Brain microvascular endothelial cell (primary cell): ENCODE data around the gene SECTM1.
"Not testable (repeated sequence)": the region's sequence is repeated elsewhere in the genome, so short reads cannot be mapped to it uniquely, and the experiment has no call there.

ENCODE experiments used
- DNase-seq: peaks from one replicate; pipeline ENCODE4 v3.0.0-alpha.2; 2020
- H3K27ac ChIP-seq: fragments of 250-450 bp; sonication (Bioruptor Pico); 2 replicates; pipeline ENCODE4 v1.5.1; 2020; ENCODE audit warnings: mild to moderate bottlenecking, moderate library complexity
- H3K27me3 ChIP-seq: fragments of 250-450 bp; sonication (Bioruptor Pico); replicated peaks from 2 replicates; pipeline ENCODE4 v1.5.1; 2020; ENCODE audit warnings: mild to moderate bottlenecking
- H3K36me3 ChIP-seq: fragments of 250-450 bp; sonication (Bioruptor Pico); replicated peaks from 2 replicates; pipeline ENCODE4 v1.5.1; 2020; ENCODE audit warnings: mild to moderate bottlenecking
- H3K4me3 ChIP-seq: 2 replicates; pipeline ENCODE4 v1.5.1; 2011; ENCODE audit warnings: low read depth, mild to moderate bottlenecking, control low read depth, low read length, moderate library complexity
- CTCF ChIP-seq: IDR thresholded peaks from 2 replicates; pipeline ENCODE4 v1.5.1; 2011; ENCODE audit warnings: low read depth, mild to moderate bottlenecking, moderate library complexity, low read length, control low read depth, inconsistent platforms; ENCODE audit errors: missing control alignments
- in situ Hi-C: cut with HindIII; loops from 2 replicates; pipeline ENCODE4 v1.10.0; 2017; ENCODE audit warnings: low sequenced_read_pairs, low pct_ligation_motif_present

The SECTM1 gene

GRCh38 chr17:82377924-82378740 is 44.6 kb upstream of the SECTM1 start:
- no peak for DNase-seq
- peaks cover 20% of the 10 kb centered on the region for H3K27me3 ChIP-seq
- no peak overlapping the region for H3K4me3 ChIP-seq
- no peak for TF ChIP-seq CTCF
- H3K27ac ChIP-seq = no peak overlapping the region
- in situ Hi-C loops = no loop called here
- no peaks in the 10 kb centered on the region for H3K36me3 ChIP-seq

GRCh38 chr17:82377294-82377693 is 43.7 kb upstream of the SECTM1 start:
- H3K36me3 ChIP-seq, H3K4me3 ChIP-seq, in situ Hi-C loops, DNase-seq, H3K27ac ChIP-seq: not testable (repeated sequence)
- peaks cover 25% of the 10 kb centered on the region for H3K27me3 ChIP-seq

- DNase-seq = no peak
- no peak for TF ChIP-seq CTCF
- Histone ChIP-seq H3K4me3 (no peak overlapping the region), H3K36me3 (no peaks in the 10 kb centered on the region), H3K27ac (no peak overlapping the region), H3K27me3 (peaks cover 36% of the 10 kb centered on the region)
- in situ Hi-C loops = no loop called here
Measured at GRCh38 chr17:82376042-82376730, 42.6 kb upstream of the SECTM1 start.

- H3K27ac ChIP-seq = no peak overlapping the region
- TF ChIP-seq CTCF = no peak
- in situ Hi-C loops = no loop called here
- no peak overlapping the region for H3K4me3 ChIP-seq
- DNase-seq = no peak
- H3K27me3 ChIP-seq = peaks cover 43% of the 10 kb centered on the region
- H3K36me3 ChIP-seq = no peaks in the 10 kb centered on the region
Measured at GRCh38 chr17:82375359-82376041, 41.9 kb upstream of the SECTM1 start.

GRCh38 chr17:82374626-82375331 is 41.2 kb upstream of the SECTM1 start:
- peaks cover 49% of the 10 kb centered on the region for H3K27me3 ChIP-seq
- TF ChIP-seq CTCF = no peak
- H3K4me3 ChIP-seq = no peak overlapping the region
- no peaks in the 10 kb centered on the region for H3K36me3 ChIP-seq
- no peak overlapping the region for H3K27ac ChIP-seq
- DNase-seq = no peak
- in situ Hi-C loops = no loop called here
